ENCODE data around the gene BEND6.

BEND6 gene

DNA sequence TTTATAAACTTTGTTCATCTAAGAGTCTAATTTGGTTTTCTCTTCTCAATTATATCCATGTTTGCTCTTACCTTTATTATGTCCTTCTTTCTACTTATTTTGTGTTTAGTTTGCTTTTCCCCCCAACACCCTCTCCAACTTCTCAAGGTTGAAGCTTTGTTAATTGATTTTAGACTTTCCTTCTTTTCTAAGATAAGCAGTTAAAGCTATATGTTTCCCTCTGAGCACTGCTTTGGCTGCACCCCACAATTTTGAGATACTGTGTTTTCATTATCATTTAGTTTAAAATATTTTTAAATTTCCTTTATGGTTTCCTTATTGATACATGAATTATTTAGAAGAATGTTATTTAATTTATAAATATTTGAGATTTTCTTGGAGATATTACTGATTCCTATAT, 13.9 kb upstream of the BEND6 start:
- DNase-seq (ENCODE audit: low spot score): no peak

DNA sequence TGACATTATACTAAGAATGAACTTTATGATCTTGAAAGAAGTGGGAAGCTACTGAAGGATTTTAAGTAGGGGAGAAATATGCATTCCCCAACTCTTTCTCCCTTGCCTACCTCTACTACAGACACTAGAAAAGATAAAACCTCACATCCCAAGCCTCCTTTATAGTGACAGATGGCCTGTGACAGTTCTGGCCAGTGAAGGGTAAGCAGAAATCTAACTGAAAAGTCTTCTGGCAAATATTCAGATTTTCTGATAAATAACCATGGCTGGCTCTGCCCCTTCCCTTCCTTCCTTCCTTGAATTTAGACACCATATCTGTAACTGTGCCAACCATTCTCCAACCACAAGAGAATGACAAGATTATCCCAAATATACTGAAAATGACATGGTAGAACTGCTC, 10.2 kb upstream of the BEND6 start:
- no peak for DNase-seq (ENCODE audit: low spot score)

DNA sequence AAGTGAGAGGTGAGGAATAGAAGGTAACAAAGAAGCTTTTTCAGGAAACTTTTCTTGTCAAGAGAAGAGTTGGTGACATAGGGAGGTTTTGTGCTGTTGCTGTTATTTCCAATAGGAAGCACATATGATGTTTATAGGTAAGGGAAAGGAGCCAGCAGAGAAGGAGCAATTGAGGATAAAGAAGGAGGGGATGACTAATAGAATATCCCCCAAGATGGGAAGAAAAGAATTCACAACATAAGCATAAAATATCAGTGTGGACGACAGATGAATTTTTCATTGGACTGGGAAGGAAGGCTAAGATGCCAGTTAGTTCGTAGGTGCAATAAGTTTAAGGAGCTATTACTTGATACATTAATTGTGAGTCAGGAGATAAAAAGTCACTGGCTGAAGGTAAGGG, 8.5 kb upstream of the BEND6 start:
- no peak for DNase-seq (ENCODE audit: low spot score)

DNA sequence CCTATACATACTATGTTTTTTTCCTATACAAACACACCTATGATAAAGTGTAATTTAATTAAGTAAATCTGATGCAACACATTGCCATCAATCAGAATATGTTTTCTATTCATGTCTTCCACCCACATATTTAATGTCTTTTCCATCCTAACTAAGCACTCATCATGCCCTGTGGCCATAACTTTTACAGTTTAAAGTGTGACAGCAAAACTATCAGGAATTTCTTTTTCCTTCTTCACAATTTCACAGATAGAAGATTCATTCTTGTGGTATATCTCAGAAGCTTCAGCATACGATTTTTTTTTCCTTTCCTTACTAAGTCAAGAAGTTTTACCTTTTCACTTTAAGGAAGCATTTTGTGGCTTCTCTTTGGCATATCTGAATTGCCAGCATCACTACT, 7.0 kb upstream of the BEND6 start:
- DNase-seq (ENCODE audit: low spot score): no peak

DNA sequence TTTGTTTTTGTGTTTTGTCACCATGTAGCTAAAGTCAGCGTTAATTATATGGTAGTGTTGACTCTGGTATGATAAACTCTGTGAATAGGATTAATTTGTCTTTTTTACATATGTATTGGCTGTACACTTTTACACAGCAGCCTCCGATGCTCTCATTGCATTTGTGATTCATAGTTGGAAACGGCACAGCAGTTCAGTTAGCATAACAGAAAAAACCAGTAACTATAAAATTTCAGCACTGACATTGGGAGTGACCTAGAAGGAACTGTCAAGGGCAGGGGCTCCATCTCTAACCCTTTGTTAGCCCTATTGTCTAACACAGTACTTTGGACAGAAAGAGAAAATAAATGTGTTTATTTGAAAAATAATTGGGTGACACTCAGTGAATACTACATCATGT, 5.6 kb upstream of the BEND6 start:
- no peak for DNase-seq (ENCODE audit: low spot score)

DNA sequence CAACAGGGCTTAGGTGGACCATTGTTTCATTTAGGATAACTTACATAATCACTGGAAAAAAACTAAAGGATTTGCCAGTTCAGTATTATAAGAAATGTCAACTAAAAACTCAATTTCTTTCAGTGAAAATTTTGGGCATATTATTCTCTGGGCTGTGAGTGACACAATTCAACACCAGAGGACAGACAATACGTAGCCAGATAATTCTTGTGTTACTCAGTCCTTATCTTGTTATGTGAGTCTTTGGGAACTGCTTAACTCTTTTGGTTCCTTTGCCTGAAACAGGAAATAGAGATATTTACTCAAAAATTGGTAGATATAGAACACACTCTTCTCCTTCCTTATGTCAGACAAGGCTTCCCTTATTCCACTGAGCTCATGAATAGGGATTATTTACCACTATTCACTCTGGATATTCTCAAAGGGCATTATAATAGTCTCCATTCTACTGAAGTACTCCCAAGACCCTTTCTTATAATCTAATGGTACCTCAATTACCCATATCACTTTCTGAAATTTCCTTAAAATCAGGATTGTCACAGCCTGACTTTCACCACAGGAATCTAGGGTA, 4.9 kb upstream of the BEND6 start:
- no peak for DNase-seq (ENCODE audit: low spot score)

DNA sequence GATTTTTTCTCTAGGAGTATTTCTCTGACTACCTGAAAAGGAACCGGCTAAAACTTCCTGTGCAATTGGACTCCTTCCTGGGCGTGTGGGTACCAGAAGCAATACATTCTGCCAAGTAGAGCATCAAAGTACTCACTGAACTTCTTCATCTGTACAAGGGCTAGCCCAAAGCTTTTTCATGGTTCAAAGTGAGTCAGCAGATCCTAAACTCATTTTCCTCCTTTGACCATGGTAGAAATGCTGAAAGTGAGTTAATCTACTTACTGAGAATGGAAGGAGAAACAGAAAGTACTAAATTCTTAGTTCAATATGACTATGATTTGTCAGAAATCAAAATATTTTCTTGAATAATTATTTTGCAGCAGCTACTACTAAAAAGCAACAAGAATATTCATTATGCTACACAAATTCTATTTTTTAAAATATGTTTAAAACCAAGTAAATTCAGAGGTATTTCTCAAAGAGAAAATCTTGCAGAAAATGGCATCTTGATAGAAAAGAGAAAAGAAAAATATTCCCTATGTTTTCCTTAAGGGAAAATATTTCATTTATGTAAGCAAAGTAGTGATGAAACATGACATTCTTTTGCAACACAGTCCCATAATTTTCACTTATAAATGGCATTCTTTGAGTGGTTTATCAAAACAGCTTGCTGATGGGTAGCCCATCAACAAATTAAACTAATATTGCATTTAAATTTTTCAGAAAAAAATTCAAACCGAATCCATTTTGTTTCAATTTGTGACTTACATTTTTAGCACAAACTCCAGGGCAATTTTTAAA, 3.7 kb upstream of the BEND6 start:
- DNase-seq (ENCODE audit: low spot score): no peak

DNA sequence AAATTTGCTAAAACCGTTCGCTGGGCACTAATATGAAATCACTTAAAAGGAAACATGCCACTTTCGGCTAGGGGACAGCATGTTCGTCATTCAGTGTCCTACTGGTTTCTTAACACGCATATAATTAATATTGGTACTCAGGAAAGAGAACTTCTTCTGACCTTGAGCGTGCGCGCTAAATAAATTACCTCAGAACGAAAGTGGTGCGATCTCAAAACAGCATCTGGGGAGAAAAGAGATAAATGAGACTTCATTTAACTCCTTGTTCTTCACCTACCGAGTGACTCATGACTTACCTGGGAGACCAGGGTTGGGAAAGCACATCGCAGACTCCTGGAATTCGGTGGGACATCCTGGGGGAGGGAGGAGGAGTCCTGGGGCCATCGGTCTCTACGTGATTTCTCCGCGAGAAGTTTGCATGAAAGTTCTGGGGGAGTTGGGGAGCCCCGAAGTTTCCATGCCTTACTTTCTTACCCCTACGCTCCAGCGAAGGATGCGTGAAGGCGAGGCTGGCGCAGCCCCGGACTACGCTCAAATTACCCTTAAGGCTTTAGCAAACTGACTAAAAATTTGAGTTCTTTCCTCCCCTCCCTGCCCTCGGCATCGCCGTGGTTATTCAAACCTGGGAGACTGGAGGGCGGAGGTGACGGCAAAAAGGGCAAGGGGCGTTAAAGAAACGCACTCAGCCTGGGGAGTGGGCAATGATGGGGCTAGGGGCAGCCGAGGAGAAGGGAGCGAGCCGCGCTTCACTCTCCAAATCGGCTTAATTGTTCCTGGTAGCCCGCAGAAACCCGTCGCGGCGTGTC, 1.1 kb upstream of the BEND6 start:
- no peak for DNase-seq (ENCODE audit: low spot score)

DNA sequence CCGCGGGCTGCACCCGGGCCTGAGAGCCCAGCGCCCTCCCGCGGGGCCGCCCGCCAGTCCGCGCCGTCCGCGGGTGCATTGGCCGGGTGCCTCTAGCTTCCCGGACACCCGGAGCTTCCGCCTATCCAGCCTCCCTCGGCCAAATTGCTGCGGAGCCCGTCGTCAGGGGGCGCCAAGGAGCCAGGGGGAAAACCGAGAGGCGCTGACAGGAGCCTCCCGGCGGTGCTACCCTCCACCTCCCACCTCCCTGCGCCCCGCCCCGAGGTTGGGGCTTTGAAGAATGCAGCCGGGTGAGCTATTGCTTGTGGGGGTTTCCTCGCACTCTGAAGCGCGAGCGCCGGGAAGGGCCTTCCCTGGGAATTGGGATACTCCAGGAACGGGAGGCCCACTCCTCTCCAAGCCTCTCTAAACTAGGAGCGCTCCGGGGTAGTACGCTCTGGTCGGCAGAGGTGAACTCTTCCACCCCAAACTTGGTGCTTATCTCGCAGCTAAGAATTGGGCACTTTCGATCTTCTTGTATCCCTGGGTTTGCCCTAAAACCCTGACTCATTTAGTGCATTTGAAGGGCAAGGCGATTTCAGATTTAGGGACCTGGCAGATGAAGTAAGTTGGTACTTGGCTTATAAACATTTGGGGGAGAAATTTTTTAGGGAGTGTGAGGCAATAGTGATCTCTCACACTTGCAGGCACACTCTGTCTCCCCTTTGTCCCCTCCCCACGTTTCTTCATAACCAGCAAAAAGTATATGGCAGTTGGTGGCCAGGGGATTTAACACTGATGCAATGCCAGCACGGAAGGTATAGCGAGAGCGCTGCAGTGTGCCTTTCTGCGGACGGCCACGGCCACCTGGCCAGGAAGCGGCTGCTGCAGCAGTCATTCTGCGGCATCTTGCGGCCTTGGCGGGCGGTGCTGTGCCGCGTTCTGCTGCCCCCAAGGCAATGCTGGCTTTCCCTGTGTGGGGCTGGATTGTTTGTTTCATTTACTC, 556 bp downstream of the BEND6 start:
- DNase-seq (ENCODE audit: low spot score): peak; percentile 91

DNA sequence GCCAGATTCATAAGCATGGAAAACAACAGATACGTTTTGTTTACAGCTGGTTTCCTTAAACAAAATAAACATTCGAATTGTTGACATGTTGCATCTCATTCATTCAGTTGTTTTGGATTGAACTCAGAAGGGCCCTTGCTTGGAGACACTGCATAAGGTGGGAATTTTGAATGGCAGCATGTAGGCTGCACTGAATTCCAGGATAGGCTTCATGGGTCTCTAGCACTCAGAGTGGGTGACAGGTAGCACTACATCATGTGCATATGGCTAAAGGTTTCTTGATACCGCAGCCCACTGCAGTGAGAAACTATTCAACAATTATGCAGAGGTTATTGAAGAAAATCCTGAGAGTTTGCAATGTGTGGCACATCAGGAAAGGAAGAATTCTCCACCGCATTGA, 1.6 kb downstream of the BEND6 start:
- no peak for DNase-seq (ENCODE audit: low spot score)

DNA sequence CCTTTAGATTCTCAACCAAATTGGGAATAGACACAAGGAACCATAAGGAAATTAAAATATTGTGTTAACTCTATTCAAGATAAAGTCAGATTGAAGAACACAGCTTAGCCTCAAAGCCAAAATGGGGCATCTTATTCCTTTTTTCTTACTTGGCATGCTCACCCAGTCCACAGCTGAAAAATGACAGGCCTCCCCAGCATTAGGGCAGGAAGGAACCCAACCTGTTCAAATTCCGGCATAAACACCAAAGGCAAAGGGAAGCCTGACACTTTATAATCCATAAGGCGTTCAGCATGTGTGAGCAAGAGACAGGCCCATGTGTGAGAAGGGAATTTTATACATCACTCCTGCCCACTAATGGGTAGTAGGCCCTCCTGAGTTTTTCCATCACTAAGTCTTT, 2.9 kb downstream of the BEND6 start:
- no peak for DNase-seq (ENCODE audit: low spot score)

DNA sequence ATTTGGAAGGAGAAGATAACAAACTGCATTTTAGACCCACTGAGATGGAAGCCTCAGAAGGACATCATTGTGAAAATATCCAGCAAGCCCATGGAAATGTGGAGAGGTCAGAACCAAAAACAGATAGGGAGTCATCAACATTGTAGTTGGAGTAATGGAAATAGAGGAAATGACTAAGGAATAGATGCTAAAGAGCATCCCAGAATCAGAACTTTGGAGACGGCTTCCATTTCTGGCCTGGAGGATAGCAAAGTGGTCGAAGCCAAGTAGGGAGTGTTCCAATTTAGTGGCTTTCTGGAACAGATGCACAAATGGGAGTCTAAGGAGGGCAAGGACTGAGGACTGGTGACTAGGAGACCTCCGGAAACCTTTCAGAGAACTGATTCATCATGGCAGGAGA, 3.6 kb downstream of the BEND6 start:
- DNase-seq (ENCODE audit: low spot score): no peak

DNA sequence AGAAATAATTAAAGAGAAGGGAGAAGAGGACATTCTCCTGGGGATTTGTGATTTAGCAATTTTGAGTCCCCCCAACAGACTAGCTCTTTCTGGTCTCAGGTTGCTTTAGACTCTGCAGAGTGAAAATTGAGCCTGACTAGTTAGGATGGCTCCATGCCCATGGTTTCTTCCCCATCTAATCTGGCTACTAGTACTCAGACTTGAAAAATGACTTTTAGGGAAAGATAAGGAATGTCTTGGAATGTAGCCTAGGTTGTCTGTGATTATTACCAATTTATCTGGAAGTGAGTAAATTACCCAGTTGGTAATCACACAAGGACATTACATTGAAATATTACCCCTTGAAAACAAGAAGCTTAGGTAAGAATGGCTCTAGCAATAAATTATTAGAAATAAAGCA, 4.2 kb downstream of the BEND6 start:
- no peak for DNase-seq (ENCODE audit: low spot score)

DNA sequence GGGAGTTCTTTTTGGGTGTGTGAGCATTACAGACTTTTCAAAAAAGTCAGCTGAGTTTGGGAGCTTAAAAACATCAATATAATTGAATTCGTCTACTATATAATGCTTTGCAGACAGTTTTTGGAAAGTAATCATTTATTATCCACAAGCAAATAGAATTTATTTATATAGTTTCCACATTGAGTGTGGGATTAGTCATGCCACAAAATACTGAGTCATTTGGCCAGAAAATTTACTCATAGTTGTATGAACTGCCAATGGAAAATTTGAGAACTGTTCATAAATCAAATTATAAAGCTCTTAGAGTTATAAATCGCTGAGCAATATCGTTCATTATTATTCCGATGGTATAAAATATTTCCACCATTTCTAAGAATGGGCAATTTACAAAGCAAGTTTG, 5.0 kb downstream of the BEND6 start:
- DNase-seq (ENCODE audit: low spot score): peak; percentile 30

DNA sequence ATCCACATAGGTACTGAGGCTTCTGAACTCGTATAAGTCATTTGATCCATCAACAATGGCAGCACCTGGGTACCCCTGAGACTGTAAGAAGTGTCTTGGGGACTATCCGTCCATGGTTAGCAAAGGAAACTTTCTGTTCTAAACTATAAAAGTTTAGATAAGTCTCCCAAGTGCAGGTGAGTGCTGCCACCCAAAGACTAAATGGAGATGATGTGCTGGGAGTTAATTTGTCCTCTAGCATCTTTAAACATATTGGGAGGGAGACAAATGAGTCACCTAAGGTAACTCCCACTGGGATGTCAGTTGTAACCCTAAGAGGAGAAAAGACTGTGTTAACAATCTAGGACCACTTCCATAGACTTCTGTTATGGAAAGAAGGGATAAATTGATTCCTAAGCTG, 6.2 kb downstream of the BEND6 start:
- DNase-seq (ENCODE audit: low spot score): no peak

DNA sequence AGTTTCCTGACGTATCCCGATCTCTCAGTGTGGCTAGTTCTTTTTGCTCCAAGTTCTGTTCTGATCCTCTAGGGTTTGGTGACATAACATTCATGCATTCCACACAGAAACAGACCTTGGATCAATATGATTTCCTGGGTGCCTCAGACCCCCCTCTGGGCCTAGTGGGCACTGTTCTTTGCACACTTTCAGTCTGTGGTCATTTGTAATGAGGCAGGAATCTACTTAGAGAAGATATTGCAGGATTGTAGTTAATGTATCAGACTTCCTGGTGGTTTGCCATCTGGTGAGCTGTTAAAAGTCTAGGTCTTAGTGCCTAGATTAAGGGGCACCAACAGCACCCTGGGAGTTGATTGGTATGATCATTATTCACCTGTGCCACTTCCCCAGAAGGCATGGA, 7.5 kb downstream of the BEND6 start:
- no peak for DNase-seq (ENCODE audit: low spot score)

DNA sequence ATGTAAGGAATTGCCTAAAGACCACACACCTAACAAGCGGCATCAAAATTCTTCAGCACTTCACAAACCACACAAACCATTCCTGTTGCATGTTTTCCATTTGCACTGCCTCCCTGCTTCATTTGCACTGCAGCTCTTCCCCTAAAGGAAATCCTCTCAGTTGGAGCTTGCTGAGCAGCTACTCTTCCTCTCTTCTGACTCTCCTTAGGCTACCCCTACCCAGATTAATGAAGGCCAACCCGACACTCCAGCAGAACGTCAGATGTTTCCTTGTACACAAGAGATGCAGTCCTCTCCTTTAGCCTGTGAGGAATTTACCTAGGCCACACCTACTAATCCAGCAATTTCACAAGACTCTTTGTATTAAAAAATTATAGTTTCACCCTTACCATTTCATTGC, 8.1 kb downstream of the BEND6 start:
- DNase-seq (ENCODE audit: low spot score): no peak

DNA sequence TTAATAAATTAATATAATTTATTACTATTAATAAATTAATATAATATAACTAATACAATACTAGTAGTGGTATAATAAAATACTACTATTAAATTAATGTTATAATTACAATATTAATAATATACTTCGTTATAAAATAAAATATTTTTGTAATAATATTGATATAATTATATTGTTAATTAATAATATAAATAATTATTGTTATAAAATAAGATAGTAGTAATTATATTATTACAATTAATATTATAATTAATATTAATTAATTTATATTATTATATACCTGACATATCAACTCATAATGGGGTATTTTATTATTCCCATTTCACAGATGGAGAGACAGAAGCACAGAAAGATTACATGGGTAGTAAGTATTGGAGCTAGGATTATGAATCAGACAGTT, 8.9 kb downstream of the BEND6 start:
- DNase-seq (ENCODE audit: low spot score): no peak

DNA sequence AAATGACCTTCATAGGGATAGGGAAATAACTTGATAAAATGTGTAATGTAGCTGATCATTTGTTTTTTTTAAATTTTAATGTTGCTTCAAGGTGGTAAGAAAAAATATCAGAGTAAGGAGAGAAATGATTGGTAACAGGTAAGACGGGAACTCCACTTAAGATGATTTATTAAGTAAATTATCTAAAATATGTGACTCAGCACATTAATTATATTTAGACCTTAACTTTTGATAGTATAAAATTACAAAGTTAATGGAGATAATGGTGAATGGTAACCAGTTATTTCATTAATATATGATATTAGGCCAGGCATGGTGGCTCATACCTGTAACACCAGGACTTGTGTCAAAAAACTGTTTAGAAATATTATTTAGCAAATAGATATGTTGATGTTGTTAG, 10.2 kb downstream of the BEND6 start:
- no peak for DNase-seq (ENCODE audit: low spot score)

DNA sequence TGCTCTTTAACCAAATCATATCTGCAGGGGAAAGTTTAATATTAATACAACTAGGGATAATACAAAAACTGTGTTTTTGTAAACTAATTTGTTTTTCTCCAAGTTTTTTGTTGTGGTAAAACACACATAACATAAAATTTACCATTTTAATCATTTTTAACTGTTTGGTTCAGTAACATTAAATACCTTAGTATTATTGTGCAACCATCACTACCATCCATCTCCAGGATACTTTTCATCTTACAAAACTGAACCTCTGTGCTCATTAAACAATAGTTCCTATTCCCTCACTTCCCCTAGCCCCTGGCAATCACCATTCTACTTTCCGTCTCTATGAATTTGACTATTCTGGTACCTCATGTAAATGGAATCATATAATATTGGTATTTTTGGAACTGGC, 15.9 kb downstream of the BEND6 start:
- no peak for DNase-seq (ENCODE audit: low spot score)

DNA sequence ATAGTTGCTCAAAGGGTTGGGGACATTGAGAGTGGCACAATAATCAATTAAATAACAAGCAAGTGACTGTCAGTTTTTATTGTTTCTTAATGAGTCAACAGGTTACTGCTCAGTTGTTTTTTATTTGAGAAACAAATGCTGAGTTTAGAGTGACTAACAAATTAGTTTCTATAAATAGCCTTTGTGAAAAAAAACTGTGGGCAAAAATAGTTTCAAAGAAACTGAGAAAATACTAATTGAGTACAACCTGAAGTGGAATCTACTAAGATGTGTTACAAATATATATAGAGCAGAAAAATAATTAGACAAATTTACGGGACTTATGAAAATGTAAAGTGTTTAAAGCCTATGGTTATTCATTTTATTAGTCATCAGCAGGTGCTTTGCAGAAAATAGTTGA, 22.3 kb downstream of the BEND6 start:
- DNase-seq (ENCODE audit: low spot score): no peak

DNA sequence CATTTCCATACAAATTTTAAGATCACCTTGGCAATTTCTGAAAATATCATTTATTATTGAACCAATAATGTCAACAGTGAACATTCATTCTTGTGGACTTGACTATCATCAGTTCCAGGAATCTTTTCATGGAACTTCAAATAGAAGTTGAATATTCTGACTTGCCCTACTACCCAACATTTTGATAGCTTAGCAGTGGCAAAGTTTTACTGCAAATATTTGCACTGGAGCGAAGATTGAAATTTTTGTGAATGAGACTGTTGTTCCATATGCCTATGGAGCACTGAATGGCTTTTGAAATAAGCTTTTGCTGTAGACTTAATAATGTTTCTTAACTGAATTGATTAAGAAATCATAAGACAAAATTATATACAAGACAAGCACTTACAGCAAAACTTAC, 23.6 kb downstream of the BEND6 start:
- no peak for DNase-seq (ENCODE audit: low spot score)

Measured in AG20443 (cell line).